Neural cell (in vitro differentiated cells): ENCODE data around the gene ABI3BP. TPM values are rescaled to one million over a fixed set of nuclear protein-coding genes. Genes with fewer than 3 reads are reported as not detected.

ENCODE experiments used
- H2AFZ ChIP-seq: fragments of 200-600, 300-800 bp; sonication (generic), shearing (Covaris generic); 2 replicates; pipeline ENCODE4 v1.6.0; 2014; ENCODE audit warnings: low read depth, mild to moderate bottlenecking, antibody characterized with exemption, low read length, moderate library complexity
- H3F3A ChIP-seq: fragments of 200-600 bp; shearing (Covaris generic); 2 replicates; pipeline ENCODE4 v1.6.1; 2016; ENCODE audit warnings: mild to moderate bottlenecking, moderate library complexity, mixed read lengths, antibody characterized with exemption, low read length; ENCODE audit not compliant: insufficient read depth, poor library complexity, severe bottlenecking
- H3K27ac ChIP-seq: fragments of 200-600, 300-800 bp; sonication (generic), shearing (Covaris generic); 2 replicates; pipeline ENCODE4 v1.5.1; 2014; ENCODE audit warnings: mild to moderate bottlenecking, low read length, moderate library complexity
- H3K27me3 ChIP-seq: fragments of 300-800, 200-600 bp; sonication (generic), shearing (Covaris generic); 2 replicates; pipeline ENCODE4 v1.6.0; 2014; ENCODE audit warnings: mild to moderate bottlenecking, low read depth, low read length, moderate library complexity; ENCODE audit not compliant: insufficient read depth
- H3K36me3 ChIP-seq: fragments of 300-800, 200-600 bp; sonication (generic), shearing (Covaris generic); 2 replicates; pipeline ENCODE4 v1.5.1; 2014; ENCODE audit warnings: mild to moderate bottlenecking, antibody characterized with exemption, low read length, moderate library complexity; ENCODE audit not compliant: insufficient read depth
- H3K4me2 ChIP-seq: fragments of 300-800, 200-600 bp; sonication (generic), shearing (Covaris generic); 2 replicates; pipeline ENCODE4 v1.6.0; 2014; ENCODE audit warnings: mild to moderate bottlenecking, low read length
- H3K4me3 ChIP-seq: fragments of 300-800, 200-600 bp; sonication (generic), shearing (Covaris generic); 2 replicates; pipeline ENCODE4 v1.5.1; 2014; ENCODE audit warnings: mild to moderate bottlenecking, low read length, moderate library complexity
- H3K79me2 ChIP-seq: fragments of 200-600 bp; shearing (Covaris generic); replicated peaks from 2 replicates; pipeline ENCODE4 v1.6.0; 2014; ENCODE audit warnings: mild to moderate bottlenecking, low read length, moderate library complexity; ENCODE audit not compliant: insufficient read depth
- H3K9ac ChIP-seq: fragments of 300-800, 200-600 bp; sonication (generic), shearing (Covaris generic); 2 replicates; pipeline ENCODE4 v1.6.1; 2016; ENCODE audit warnings: mild to moderate bottlenecking, low read length, mixed read lengths
- H3K9me2 ChIP-seq: fragments of 200-600 bp; shearing (Covaris generic); 2 replicates; pipeline ENCODE4 v1.6.1; 2016; ENCODE audit warnings: mild to moderate bottlenecking, low read length, mixed read lengths; ENCODE audit not compliant: insufficient read depth
- H3K9me3 ChIP-seq: fragments of 200-600, 300-800 bp; sonication (generic), shearing (Covaris generic); 2 replicates; pipeline ENCODE4 v1.6.1; 2016; ENCODE audit warnings: mild to moderate bottlenecking, mixed run types, low read length, moderate library complexity, mixed read lengths
- H4K20me1 ChIP-seq: fragments of 200-600 bp; shearing (Covaris generic); 2 replicates; pipeline ENCODE4 v1.6.1; 2016; ENCODE audit warnings: mild to moderate bottlenecking, mixed run types; ENCODE audit not compliant: insufficient read depth
- CTCF ChIP-seq: fragments of 450-650 bp; IDR thresholded peaks from 2 replicates; pipeline ENCODE4 v1.5.1; 2014; ENCODE audit warnings: antibody characterized with exemption, mild to moderate bottlenecking, moderate library complexity; ENCODE audit not compliant: poor library complexity, severe bottlenecking
- EP300 ChIP-seq: fragments of 450-650 bp; conservative IDR thresholded peaks from 2 replicates; pipeline ENCODE4 v1.6.1; 2014; ENCODE audit warnings: antibody characterized with exemption, mild to moderate bottlenecking, moderate library complexity; ENCODE audit not compliant: poor library complexity, severe bottlenecking
- EZH2 ChIP-seq: fragments of 200-600, 300-800 bp; shearing (Covaris generic), sonication (generic); IDR thresholded peaks from 2 replicates; pipeline ENCODE4 v1.6.1; 2014; ENCODE audit warnings: antibody characterized with exemption, low read length, borderline replicate concordance, mild to moderate bottlenecking; ENCODE audit not compliant: insufficient read depth, poor library complexity, severe bottlenecking
- MXI1 ChIP-seq: fragments of 450-650 bp; conservative IDR thresholded peaks from 2 replicates; pipeline ENCODE4 v1.6.1; 2014; ENCODE audit warnings: antibody characterized with exemption, mild to moderate bottlenecking; ENCODE audit not compliant: poor library complexity, severe bottlenecking
- POLR2AphosphoS5 ChIP-seq: IDR thresholded peaks from 2 replicates; pipeline ENCODE4 v1.6.1; 2012
- RAD21 ChIP-seq: fragments of 450-650 bp; conservative IDR thresholded peaks from 2 replicates; pipeline ENCODE4 v1.6.1; 2014; ENCODE audit warnings: antibody characterized with exemption, mild to moderate bottlenecking, moderate library complexity
- REST ChIP-seq: IDR thresholded peaks from 2 replicates; pipeline ENCODE4 v1.6.1; 2012; ENCODE audit warnings: borderline replicate concordance
- SMC3 ChIP-seq: fragments of 450-650 bp; conservative IDR thresholded peaks from 2 replicates; pipeline ENCODE4 v1.6.1; 2014; ENCODE audit warnings: antibody characterized with exemption, mild to moderate bottlenecking, moderate library complexity; ENCODE audit not compliant: poor library complexity
- TAF1 ChIP-seq: IDR thresholded peaks from 2 replicates; pipeline ENCODE4 v1.6.1; 2012; ENCODE audit warnings: low read depth
- polyA plus RNA-seq: library from polyadenylated mRNA; depleted of rRNA; stranded (reverse); fragments of >200 nt; gene quantifications from 2 replicates; pipeline ENCODE4 v1.2.3, GENCODE V29; 2014

The ABI3BP gene
- polyA plus RNA-seq, 1 donor from 2014 or later, result not detected

GRCh38 chr3:100994809-100995208 is 1.6 kb upstream of the ABI3BP start:
- no peak overlapping the region for H3K27ac ChIP-seq
- no peak overlapping the region for H2AFZ ChIP-seq
- no peak overlapping the region for H3K4me3 ChIP-seq
- no peaks in the 10 kb centered on the region for H3K36me3 ChIP-seq
- no peaks in the 10 kb centered on the region for H3K27me3 ChIP-seq
- H3K79me2 ChIP-seq, result no peaks in the 10 kb centered on the region
- no peak for TF ChIP-seq REST
- no peak for TF ChIP-seq POLR2AphosphoS5
- no peak for TF ChIP-seq SMC3
- no peak for TF ChIP-seq EP300
- no peak for TF ChIP-seq EZH2
- no peak for TF ChIP-seq RAD21
- no peak for TF ChIP-seq CTCF
- no peak for TF ChIP-seq MXI1
- no peak for TF ChIP-seq TAF1
- H4K20me1 ChIP-seq, result no peaks in the 10 kb centered on the region
- no peaks in the 10 kb centered on the region for H3F3A ChIP-seq
- H3K9me3 ChIP-seq, result no peaks in the 10 kb centered on the region
- H3K4me2 ChIP-seq, result no peak overlapping the region
- no peak overlapping the region for H3K9ac ChIP-seq
- H3K9me2 ChIP-seq, result no peaks in the 10 kb centered on the region

DNA sequence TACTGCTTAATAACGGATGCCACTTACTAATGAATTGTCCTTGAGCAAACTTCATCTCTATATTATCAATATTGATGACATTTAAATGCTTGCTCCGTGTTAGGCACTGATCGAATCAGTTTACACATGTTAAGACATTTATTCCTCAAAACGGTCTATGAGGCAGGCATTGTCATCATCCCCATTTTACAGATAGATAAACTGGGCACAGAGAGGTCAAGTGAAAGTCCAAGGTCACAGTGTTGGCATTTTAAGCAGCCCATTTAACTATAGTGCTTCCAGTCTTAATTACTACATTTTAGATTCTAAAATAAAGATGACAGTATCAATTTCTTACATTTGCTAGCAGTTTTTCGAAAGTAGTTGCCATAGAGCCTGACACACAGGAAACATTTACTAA is 966 bp upstream of the ABI3BP start:
- H3K27me3 ChIP-seq, result no peaks in the 10 kb centered on the region
- TF ChIP-seq EZH2 (no peak), RAD21 (no peak), EP300 (no peak), CTCF (no peak), POLR2AphosphoS5 (no peak), TAF1 (no peak), REST (no peak), SMC3 (no peak)
- H3K79me2 ChIP-seq, result no peaks in the 10 kb centered on the region
- H3K9me3 ChIP-seq, result no peaks in the 10 kb centered on the region
- H3F3A ChIP-seq, result no peaks in the 10 kb centered on the region
- no peaks in the 10 kb centered on the region for H3K36me3 ChIP-seq
- H4K20me1 ChIP-seq, result no peaks in the 10 kb centered on the region
- no peaks in the 10 kb centered on the region for H3K9me2 ChIP-seq
- H3K27ac ChIP-seq, result no peak overlapping the region
- no peak overlapping the region for H2AFZ ChIP-seq
- no peak overlapping the region for H3K4me3 ChIP-seq
- H3K9ac ChIP-seq, result no peak overlapping the region
- no peak overlapping the region for H3K4me2 ChIP-seq
